GM12892 (cell line): Measurements from ENCODE around the gene SENP5. TPM values are rescaled to one million over a fixed set of nuclear protein-coding genes. Genes with fewer than 3 reads are reported as not detected.
A peak's percentile ranks its signal among the peaks of the same experiment; 100 is the strongest.
"Not testable (repeated sequence)": the region's sequence is repeated elsewhere in the genome, so short reads cannot be mapped to it uniquely, and the experiment has no call there.

Experiments used
- DNase-seq: peaks from one replicate; pipeline ENCODE4 v3.0.0; 2011; ENCODE audit not compliant: insufficient read length
- FAIRE-seq: peaks from 2 replicates; lab custom pipeline; 2011; peaks lifted over from hg19 to GRCh38; lab: Jason Lieb, UNC
- POLR2A ChIP-seq: IDR thresholded peaks from 2 replicates; pipeline ENCODE4 v1.6.1; 2011; ENCODE audit warnings: low read depth, low read length, control low read depth
- POLR2AphosphoS5 ChIP-seq: IDR thresholded peaks from 2 replicates; pipeline ENCODE4 v1.6.1; 2011; ENCODE audit warnings: low read depth, low read length, control low read depth
- TAF1 ChIP-seq: IDR thresholded peaks from 2 replicates; pipeline ENCODE4 v1.6.1; 2011; ENCODE audit warnings: low read depth, mild to moderate bottlenecking, control low read depth, low read length, borderline replicate concordance
- polyA plus RNA-seq: library from polyadenylated mRNA; unstranded; fragments of >200 nt; gene quantifications from one replicate; pipeline ENCODE4 v1.2.1, GENCODE V29; 2012; ENCODE audit warnings: missing spikeins, inconsistent platforms; ENCODE audit not compliant: missing spikeins

SENP5 gene, protein sequence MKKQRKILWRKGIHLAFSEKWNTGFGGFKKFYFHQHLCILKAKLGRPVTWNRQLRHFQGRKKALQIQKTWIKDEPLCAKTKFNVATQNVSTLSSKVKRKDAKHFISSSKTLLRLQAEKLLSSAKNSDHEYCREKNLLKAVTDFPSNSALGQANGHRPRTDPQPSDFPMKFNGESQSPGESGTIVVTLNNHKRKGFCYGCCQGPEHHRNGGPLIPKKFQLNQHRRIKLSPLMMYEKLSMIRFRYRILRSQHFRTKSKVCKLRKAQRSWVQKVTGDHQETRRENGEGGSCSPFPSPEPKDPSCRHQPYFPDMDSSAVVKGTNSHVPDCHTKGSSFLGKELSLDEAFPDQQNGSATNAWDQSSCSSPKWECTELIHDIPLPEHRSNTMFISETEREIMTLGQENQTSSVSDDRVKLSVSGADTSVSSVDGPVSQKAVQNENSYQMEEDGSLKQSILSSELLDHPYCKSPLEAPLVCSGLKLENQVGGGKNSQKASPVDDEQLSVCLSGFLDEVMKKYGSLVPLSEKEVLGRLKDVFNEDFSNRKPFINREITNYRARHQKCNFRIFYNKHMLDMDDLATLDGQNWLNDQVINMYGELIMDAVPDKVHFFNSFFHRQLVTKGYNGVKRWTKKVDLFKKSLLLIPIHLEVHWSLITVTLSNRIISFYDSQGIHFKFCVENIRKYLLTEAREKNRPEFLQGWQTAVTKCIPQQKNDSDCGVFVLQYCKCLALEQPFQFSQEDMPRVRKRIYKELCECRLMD
- 18.5 TPM for polyA plus RNA-seq

DNA sequence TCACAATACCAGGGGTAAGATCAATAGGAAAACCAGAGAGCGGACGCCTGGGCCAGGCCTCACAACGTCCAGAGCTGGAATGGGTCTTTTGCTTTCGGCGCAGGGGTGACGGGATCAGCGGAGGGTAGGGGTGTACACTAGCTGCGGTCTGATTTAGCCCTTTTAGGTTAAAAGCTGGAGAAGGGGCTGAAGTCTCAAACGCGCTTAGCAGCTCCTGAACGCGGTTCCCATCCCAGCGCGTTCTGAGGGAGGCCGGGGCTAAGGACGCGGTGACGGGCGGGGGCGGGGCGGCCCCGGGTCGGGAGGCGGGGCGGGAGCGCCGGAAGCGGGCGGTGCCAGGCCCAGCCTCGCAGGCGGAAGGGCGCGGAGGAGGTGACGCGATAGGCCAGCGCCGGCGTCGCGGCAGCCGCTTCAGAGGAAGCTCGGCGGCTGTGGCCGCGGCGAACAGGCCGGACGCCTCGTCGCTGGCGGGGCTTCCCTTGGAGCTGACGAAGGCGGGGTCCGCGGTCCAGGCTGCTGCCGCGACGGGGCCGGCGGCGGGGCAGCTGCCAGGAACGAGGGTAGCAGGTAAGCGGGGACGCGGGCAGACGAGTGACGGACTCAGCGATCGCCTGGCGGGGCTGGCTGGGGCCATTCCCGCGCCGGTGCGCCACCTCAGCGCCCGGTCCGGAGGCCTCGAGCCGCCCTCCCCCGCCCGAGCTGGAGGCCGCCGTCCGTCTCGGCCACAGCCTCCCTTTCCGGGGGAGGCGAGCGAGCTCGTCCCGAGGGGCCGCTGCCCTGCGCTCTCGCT, at the start of gene SENP5:
TSS of gene SENP5 (plus strand) at position 414 of the 790 bp plus-strand sequence. CDS start 17,262 bp downstream, outside the sequence.
- DNase-seq, result peak; percentile 85
- TF ChIP-seq POLR2A (peak; percentile 98), TAF1 (peak; percentile 62; the same call in 1 of the 2 replicates), POLR2AphosphoS5 (peak; percentile 87)
- peak; percentile 94 for FAIRE-seq

DNA sequence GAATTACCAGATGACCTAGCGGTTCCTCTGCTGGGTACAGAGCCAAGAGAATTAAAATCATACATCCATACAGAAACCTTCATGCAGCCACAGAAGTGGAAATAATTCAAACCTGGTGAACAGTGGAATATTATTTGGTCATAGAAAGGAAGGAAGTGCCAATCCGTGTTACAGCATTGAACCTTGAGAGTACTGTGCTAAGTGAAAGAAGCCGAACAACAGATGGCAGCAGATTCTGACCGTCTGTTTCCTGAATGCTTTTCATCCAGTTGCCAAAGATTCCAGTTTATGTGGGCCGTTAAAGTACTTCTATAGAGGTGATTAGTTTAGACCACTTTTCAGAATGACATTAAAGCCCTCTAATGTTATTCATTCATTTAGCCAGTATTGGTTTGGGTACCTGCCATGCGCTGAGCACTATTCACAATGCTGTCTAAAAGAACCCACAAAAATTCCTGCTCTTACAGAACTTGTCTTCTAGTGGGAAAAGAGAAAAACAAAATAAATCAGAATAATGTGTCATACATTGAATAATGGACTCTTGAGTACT, 45.8 kb upstream of the SENP5 start:
- FAIRE-seq, result no peak
- no peak for TF ChIP-seq TAF1
- TF ChIP-seq POLR2AphosphoS5, result no peak
- no peak for TF ChIP-seq POLR2A
- no peak for DNase-seq

DNA sequence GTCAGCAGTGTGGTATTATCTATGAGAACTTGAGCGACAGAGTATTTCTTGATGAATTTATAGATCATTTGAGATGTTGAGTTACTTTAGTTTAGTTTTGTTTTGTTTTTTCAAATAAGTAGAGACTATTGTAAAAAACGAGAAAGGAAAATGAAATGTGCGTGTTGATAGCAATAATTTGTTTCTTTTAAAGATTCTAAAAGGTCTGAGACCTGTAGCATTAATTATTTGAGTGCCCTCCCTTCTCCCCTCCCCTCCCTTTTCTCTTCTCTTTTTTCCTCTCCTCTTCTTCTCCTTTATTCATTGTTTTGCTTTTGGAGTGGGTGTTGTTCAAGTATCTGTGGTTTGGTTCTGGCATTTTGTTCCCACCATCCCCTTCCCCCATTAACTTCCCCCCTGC, 38.1 kb upstream of the SENP5 start:
- FAIRE-seq, DNase-seq: not testable (repeated sequence)

DNA sequence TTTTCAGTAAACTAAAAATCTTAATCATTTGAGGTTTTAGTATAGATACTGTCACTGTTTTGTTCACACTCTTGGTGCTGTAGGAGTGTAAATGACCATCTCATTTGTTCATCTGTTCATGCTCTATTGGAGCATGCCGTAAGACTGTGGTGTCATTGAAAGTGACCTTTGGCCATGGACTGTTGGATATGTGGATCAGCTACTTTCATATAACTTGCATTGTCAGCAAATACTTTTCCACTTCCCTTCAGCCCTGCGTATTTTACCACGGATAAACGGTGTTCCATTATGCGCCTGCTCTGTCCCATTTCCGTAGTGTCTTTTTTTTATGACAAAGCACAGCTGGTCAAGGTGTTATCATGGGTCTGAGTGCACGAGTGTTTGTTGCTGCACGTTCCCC, 32.6 kb upstream of the SENP5 start:
- TF ChIP-seq POLR2A (no peak), TAF1 (no peak), POLR2AphosphoS5 (no peak)
- FAIRE-seq (no peak), DNase-seq (no peak)

DNA sequence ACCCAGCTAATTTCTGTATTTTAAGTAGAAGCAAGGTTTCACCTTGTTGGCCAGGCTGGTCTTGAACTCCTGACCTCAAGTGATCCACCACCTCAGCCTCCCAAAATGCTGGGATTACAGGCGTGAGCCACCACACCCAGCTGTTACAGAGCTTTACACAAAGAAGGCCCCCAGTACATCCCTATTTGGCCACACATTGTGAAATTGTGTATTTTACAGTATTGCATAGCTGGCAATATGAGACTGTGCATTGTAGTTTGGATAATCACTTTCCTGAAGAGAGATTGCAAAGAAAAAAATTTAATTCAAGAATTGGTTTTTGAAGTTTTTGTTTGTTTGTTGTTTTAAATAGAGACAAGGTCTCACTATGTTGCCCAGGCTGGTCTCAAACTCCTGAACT, 31.1 kb upstream of the SENP5 start:
- not testable (repeated sequence) for FAIRE-seq, DNase-seq

DNA sequence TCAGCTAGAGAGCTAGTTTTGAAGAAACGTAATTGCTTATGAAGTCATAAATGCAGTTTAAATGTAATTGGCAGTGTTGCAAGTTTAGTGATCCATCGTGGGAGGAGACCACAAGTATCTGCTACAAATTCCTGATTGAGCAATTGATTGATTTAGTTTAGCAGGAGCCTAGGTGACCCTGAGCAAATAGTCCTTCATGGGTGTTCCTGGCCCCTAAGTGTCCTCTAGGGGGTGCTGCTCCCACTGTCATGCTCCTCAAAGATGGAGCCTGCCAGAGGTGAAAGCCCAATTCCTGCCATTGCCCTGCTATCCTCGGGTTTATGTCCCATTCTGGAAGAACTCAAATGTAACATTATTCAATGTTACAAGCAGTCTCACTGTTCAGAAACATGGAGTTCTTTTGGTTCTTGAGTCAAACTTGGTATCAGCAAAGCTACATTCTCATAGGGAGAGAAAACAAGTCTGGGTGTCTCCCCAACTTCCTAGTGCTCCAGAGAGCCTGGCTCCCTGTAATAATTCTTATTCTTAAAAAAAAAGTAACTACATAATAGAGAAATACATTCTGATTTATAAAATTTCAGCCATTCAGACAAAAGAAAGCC, 29.8 kb upstream of the SENP5 start:
- DNase-seq (peak; percentile 55), FAIRE-seq (peak; percentile 62)
- TF ChIP-seq POLR2AphosphoS5 (no peak), TAF1 (no peak), POLR2A (no peak)

DNA sequence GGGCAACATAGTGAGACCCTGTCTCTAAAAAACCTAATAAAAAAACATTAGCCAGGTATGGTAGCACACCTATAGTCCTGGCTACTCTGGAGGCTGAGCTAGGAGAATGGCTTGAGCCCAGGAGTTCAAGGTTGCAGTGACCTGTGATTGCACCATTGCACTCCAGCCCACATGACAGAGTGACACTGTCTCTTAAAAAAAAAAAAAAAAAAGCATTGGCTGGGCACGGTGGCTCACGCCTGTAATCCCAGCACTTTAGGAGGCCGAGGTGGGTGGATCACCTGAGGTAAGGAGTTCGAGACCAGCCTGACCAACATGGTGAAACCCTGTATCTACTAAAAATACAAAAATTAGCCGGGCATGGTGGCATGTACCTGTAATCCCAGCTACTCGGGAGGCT, 28.4 kb upstream of the SENP5 start:
- not testable (repeated sequence) for DNase-seq, FAIRE-seq

DNA sequence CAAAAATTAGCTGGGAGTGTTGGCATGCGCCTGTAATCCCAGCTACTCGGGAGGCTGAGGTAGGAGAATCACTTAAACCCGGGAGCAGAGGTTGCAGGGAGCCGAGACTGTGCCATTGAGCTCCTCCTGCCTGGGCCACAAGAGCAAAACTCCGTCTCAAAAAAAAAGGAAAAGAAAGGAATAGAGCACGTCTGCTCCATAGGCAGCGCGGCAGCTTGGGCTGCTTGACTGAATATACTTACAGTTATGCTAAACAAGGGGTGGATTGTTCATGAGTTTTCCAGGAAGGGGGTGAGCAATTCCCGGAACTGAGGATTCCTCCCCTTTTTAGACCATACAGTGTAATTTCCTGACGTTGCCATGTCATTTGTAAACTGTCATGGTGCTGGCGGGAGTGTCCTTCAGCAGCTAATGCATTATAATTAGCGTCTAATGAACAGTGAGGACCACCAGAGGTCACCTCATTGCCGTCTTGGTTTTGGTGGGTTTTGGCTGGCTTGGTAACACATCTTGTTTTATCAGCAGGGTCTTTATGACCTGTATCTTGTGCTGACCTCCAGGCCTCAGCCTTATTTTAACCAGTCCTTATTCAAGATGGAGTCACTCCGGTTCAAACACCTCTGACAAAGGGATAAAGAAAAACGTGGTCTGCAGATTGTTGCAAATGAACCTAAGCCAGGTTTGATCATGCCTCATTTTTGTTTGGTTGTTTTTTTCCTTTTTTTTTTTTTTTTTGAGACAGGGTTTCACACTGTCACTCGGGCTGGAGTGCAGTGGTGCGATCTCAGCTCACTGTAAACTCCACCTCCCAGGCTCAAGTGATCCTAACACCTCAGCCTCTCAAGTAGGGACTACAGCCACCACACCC, 24.9 kb upstream of the SENP5 start:
- DNase-seq (no peak), FAIRE-seq (no peak)

DNA sequence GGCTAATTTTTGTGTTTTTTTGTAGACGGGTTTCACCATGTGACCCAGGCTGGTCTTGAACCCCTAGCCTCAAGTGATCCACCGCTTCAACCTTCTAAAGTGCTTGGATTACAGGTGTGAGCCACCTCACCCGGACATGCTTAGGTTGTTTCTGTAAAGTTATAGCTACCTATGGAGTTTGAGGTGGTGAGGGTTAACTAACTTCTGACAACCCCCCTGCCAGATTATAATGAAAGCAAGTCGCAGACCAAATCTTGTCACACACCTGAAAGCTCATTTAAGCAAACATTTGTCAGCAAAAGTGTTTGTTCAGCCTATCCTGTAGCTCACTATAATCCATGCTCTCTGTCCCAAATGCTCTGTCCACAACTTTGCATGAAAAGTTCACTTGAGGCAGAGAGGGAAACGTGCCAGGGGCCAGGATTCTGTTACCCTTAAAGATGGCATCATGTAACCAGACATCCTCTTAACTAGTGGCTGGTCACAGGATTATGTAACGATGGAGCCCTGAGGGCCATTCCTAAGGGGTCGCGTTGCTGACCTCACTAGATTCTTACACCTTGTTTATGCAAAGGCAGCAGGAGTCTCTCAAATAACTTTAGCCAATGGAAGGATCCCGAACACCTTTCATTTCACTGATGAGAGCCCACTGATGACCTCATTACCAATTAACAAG, 24.1 kb upstream of the SENP5 start:
- TF ChIP-seq TAF1, result no peak
- TF ChIP-seq POLR2AphosphoS5, result no peak
- no peak for TF ChIP-seq POLR2A
- DNase-seq (no peak), FAIRE-seq (no peak)

More for the DNA sequence above, 24.9 kb upstream of the SENP5 start:
- no peak for TF ChIP-seq TAF1
- no peak for TF ChIP-seq POLR2AphosphoS5
- TF ChIP-seq POLR2A, result no peak

DNA sequence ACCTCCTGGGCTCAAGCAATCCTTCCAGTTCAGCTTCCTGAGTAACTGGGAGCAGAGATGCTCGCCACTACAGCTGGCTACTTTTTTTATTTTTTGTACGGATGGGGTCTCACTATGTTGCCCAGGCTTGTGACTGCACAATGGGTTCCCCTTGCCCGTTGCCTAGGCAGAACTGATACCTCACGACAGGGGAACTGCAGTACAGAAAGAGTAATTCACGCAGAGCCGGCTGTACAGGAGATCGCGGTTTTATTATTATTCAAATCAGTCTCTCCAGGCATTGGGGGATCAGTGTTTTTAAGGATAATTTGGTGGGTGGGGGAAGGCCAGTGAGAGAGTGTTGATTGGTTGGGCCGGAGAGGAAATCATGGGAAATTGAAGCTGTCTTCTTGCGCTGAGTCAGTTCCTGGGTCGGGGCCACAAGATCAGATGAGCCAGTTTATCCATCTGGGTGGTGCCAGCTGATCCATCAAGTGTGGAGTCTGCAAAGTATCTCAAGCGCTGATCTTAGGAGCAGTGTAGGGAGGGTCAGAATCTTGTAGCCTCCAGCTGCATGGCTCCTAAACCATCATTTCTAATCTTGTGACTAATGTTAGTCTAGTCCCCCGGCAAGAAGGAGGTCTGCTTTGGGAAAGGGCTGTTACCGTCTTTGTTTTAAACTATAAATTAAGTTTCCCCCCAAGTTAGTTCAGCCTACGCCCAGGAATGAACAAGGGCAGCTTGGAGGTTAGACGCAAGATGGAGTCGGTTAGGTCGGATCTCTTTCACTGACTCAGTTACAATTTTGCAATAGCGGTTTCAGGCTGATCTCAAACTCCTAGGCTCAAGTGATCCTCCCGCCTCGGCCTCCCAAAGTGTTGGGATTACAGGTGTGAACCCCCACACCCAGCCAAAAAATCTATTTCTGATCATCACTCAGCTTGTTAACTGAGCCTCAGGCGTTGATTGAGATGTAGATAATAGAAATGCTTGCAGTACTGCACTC, 23.2 kb upstream of the SENP5 start:
- FAIRE-seq, DNase-seq: not testable (repeated sequence)

DNA sequence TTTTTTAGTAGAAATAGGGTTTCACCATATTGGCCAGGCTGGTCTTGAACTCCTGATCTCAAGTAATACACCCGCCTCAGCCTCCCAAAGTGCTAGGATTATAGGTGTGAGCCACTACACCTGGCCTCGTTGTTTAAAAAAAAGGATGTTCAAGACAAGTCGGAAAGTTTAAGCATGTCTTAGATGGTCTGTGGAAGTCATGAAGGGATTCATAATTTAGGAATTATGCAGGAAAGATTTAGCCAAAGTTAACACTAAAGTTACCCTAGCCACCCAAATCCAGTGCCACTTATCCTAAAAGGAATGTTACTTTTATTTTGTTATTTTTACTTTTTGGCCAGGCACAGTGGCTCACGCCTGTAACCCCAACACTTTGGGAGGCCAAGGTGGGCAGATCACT, 19.3 kb upstream of the SENP5 start:
- FAIRE-seq, DNase-seq: not testable (repeated sequence)
